ENCODE results near the gene SPATA1.

- TF ChIP-seq, protein P1, sequence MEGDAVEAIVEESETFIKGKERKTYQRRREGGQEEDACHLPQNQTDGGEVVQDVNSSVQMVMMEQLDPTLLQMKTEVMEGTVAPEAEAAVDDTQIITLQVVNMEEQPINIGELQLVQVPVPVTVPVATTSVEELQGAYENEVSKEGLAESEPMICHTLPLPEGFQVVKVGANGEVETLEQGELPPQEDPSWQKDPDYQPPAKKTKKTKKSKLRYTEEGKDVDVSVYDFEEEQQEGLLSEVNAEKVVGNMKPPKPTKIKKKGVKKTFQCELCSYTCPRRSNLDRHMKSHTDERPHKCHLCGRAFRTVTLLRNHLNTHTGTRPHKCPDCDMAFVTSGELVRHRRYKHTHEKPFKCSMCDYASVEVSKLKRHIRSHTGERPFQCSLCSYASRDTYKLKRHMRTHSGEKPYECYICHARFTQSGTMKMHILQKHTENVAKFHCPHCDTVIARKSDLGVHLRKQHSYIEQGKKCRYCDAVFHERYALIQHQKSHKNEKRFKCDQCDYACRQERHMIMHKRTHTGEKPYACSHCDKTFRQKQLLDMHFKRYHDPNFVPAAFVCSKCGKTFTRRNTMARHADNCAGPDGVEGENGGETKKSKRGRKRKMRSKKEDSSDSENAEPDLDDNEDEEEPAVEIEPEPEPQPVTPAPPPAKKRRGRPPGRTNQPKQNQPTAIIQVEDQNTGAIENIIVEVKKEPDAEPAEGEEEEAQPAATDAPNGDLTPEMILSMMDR (optimal IDR thresholded peaks at IDR 0.05 in 1 of 3, IDR thresholded peaks at IDR 0.05 in 1 of 3, conservative IDR thresholded peaks at IDR 0.05 in 1 of 3; ENCODE audit: extremely low read depth in 1 of 3, insufficient read depth in 2 of 3, low read length in 3 of 3) = no peak
- TF ChIP-seq EZH2 (IDR thresholded peaks at IDR 0.05; ENCODE audit: low read length) = no peak
Observed at GRCh38 chr1:84581648-84582047, 75.5 kb downstream of the SPATA1 start.

Measured in keratinocyte (primary cell).